MG63 (cell line): Measurements from ENCODE around the gene PDE4DIP. TPM values are rescaled to one million over a fixed set of nuclear protein-coding genes. Genes with fewer than 3 reads are reported as not detected.
"Not testable (repeated sequence)": the region's sequence is repeated elsewhere in the genome, so short reads cannot be mapped to it uniquely, and the experiment has no call there.

Experiments used
- DNase-seq: peaks from one replicate; pipeline ENCODE4 v3.0.0-alpha.2; 2020
- H3K27me3 ChIP-seq: fragments of 250-450 bp; sonication (Bioruptor Pico); 2 replicates; pipeline ENCODE4 v1.5.1; 2020; ENCODE audit warnings: mild to moderate bottlenecking, moderate library complexity
- H3K36me3 ChIP-seq: fragments of 250-450 bp; sonication (Bioruptor Pico); 2 replicates; pipeline ENCODE4 v1.5.1; 2020; ENCODE audit warnings: mild to moderate bottlenecking, moderate library complexity
- H3K4me3 ChIP-seq: fragments of 250-450 bp; sonication (Bioruptor Pico); 2 replicates; pipeline ENCODE4 v1.5.1; 2020; ENCODE audit warnings: mild to moderate bottlenecking, moderate library complexity
- H3K9me3 ChIP-seq: fragments of 250-450 bp; sonication (Bioruptor Pico); 2 replicates; pipeline ENCODE4 v1.5.1; 2020; ENCODE audit warnings: mild to moderate bottlenecking, moderate library complexity
- total RNA-seq: library from RNA; depleted of rRNA; stranded (reverse); fragments of >200 nt; shearing (Covaris generic); gene quantifications from 2 replicates; pipeline ENCODE4 v1.2.3, GENCODE V29; 2014; ENCODE audit warnings: low replicate concordance; rRNA removed

Gene PDE4DIP
- total RNA-seq, result 48.6 and 58.1 TPM in 2 replicates

DNA sequence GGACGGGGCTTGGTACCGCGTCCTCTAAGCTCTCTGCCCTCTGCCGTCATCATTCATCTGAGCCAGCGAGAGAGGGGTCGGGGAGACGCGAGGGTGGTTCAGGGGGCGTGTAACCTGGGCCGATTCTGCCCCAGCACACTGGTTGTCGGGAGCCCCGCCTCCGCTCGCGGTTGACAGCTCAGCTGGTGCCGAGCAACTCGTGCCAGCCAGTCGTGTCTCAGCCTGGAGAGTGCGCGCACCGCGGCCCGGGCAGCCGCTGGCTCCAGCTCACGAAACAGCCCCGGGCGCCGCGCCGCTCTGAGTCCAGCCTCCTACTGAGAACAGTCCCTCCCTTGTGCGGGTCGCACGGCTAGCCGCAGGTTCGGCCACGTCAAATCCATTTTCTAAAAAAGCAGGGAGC is at the start of gene PDE4DIP:
Gene PDE4DIP (plus strand): TSS at position 209 of the 400 bp plus-strand sequence. CDS start 347 bp downstream, outside the sequence.
- not testable (repeated sequence) for H3K36me3 ChIP-seq, H3K9me3 ChIP-seq, H3K4me3 ChIP-seq, H3K27me3 ChIP-seq
- DNase-seq, result peak; percentile 15

DNA sequence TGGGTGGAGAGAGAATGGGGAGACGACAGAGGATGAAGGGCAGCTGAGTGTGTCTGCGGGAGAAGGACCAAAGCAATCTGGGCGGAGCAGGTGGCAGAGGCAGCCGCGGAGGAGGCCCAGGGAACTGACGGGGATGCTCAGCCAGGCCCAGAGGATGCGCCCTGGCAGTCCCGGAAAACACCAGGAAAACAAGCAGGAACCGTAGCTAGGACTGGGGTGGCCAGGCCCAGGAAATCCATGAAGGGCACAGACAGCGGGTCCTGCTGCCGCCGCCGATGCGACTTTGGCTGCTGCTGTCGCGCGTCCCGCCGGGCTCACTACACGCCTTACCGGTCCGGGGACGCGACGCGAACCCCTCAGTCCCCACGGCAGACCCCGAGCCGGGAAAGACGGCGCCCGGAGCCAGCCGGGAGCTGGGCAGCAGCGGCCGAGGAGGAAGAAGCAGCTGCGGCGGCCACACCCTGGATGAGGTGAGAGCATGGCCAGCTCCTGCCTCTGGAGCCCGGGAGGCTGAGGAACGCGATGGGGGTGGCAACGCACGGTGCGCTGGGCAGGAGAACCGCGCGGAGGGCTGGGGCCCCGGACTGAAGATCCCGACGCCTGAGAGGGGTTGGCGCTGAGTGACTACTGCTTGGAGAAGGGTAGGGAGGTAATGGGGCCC is 35.8 kb upstream of the PDE4DIP start:
- H3K27me3 ChIP-seq, DNase-seq, H3K36me3 ChIP-seq, H3K4me3 ChIP-seq, H3K9me3 ChIP-seq: not testable (repeated sequence)

DNA sequence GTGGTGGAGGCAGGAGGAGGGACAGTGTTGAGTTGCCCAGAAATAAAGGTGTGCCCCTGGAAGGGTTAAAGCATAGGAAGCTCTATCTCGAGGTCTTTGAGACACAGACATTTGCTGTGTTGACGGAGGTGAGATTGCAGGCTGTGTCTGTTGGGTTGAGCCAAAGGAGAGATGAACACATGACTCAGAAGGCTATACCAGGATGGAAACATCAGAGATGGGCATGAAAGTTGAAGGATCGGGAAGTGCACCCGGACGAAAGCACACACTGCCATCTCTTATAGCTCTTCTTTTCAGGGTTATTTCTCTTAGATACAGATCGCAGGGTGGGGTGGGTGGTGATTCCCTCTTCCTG is 35.3 kb upstream of the PDE4DIP start:
- not testable (repeated sequence) for H3K9me3 ChIP-seq, DNase-seq, H3K4me3 ChIP-seq, H3K36me3 ChIP-seq, H3K27me3 ChIP-seq

DNA sequence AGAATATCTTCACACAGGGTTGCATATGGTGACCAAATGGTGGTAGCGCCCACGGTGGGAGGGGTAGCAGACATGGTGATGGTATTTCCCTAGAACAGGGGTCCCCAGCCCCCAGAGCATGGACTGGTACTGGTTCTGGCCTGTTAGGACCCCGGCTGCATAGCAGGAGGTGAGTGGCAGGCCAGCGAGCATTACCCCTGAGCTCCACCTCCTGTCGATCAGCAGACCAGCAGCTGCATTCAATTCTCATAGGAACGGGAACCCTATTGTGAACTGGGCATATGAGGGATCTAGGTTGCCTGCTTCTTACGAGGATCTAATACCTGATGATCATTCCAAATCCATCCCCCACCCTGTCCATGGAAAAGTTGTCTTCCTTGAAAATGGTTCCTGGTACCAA is 22.0 kb upstream of the PDE4DIP start:
- not testable (repeated sequence) for H3K36me3 ChIP-seq, H3K4me3 ChIP-seq, DNase-seq, H3K9me3 ChIP-seq, H3K27me3 ChIP-seq

DNA sequence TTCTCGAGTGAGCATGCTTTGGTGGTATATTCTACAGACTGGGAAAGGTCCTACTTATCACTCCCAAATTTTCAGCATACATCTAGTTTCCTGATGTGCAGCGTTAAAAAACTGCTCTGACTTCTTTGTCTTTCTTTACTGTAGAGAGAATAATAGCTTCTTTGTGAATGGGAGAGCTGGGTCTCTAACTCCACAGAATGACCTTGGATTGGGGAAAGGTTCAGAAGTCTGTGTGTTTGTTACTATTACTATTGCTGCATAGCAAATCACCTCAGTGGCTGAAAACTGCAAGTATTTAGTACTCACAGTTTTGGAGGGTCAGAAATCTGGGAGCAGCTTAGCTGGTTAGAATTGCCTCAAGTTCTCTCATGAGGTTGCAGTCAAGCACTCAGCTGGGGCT is 20.4 kb upstream of the PDE4DIP start:
- H3K4me3 ChIP-seq, H3K36me3 ChIP-seq, DNase-seq, H3K27me3 ChIP-seq, H3K9me3 ChIP-seq: not testable (repeated sequence)

DNA sequence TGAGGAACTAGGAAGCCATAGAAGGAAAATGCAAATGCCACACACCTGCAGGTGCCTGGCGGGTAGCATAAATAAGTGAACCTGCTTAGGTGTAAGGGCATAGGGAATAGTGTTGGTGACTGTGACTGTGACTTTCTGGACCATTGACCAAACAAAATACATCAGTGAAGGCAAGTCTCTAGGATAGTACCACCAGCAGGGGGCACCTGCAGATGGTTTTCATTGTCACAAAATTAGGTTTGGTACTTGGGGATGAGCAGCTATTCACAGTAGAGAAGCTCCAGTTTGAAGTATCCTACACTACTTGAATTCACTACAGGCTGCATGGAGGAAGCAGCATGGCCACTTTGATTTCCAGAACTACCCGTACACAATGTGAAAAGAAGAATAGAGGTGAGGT is 19.2 kb upstream of the PDE4DIP start:
- not testable (repeated sequence) for H3K27me3 ChIP-seq, DNase-seq, H3K4me3 ChIP-seq, H3K9me3 ChIP-seq, H3K36me3 ChIP-seq

DNA sequence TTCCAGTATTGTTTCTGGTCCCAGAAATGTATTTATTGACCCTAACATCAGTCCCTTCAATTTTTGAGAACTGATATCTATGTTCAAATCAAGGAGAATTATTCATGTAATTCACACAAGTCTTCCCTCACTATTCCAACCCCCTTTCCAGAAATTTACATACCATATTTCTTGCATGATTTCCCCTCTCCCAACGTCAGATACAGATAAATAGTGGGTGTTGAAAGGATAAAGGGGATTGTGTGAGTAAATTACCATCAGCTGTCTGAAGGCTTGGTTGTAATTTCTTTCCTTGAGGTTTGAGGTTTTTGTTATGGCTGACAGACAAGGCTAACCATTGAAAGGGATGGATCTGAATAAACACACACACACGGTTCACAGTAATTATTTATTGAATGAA is 15.7 kb upstream of the PDE4DIP start:
- not testable (repeated sequence) for H3K36me3 ChIP-seq, H3K4me3 ChIP-seq, H3K9me3 ChIP-seq, DNase-seq, H3K27me3 ChIP-seq

DNA sequence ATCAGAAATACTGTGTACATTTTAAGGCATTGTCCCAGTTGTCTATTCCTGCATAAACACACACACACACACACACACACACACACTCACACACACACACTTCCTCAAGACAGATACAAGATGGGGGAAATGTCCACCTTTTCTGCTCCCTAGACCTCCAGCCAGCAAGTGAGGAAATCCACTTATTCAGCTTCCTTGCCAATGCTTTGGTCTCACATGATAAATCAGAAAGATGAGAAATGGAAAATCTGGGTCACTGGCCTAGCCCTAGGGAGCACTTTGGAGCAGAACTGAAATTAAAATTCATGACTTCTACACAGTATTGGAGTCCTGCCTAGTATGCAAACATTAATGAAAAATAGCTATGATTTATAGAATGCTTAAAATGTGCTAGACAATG is 15.3 kb upstream of the PDE4DIP start:
- DNase-seq, H3K4me3 ChIP-seq, H3K36me3 ChIP-seq, H3K9me3 ChIP-seq, H3K27me3 ChIP-seq: not testable (repeated sequence)

DNA sequence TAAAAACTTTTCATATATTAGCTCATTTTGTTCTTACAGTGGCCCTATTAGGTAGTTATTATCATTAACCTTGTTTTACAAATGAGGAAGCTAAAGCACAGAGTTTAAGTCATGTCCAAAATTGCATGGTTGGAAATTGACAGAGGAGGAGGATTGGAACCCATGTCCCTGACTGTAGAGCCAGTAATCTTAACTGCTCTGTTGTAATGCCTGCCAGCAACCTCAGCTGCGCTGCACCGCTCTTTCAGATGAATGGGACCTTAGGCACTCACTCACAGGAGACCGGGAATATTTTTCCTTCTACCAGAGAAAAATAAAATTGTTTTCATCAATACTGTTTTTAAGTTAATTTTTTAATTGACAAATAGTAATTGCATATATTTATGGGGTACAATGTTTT is 14.9 kb upstream of the PDE4DIP start:
- not testable (repeated sequence) for H3K4me3 ChIP-seq, H3K27me3 ChIP-seq, H3K9me3 ChIP-seq, DNase-seq, H3K36me3 ChIP-seq

DNA sequence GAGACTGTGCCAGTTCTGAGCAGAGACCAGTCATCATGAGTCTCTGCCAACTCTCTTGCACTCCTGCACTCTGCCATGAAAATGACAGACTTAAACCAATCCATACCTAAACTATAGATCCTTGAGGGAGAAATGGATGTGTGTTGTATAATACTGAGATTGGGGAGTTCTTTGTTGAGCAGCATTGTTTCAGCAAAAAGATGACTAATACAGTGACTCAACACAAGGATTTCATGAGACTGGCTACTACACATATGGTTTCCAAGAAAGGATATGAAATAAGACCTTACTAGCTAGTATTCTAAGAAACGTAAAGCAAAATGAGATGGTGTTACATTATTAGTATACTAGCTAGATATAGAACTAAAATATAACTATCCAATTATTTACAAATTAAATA is 3.0 kb upstream of the PDE4DIP start:
- DNase-seq, H3K9me3 ChIP-seq, H3K36me3 ChIP-seq, H3K4me3 ChIP-seq, H3K27me3 ChIP-seq: not testable (repeated sequence)

DNA sequence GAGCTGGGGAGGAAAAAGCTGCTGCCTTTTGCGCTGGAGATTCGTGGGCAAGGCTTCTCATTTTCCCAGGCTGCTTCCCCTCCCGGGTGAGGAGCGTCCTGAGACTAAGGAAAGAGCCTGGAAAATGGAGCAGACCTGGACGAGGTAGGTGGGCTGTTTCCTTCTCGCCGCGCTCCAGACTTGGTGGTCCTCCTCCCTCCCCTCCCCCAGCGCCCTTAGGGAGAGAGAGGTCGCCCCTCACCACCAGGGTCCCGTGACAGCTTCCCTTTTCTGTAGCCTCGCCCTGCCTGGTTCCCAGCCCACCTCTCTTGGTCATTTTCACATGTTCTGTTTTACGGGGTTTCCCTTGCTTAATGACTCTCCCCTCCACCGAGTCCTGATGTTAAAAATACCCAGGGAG is 423 bp downstream of the PDE4DIP start:
- H3K9me3 ChIP-seq, H3K36me3 ChIP-seq, H3K27me3 ChIP-seq, DNase-seq, H3K4me3 ChIP-seq: not testable (repeated sequence)

DNA sequence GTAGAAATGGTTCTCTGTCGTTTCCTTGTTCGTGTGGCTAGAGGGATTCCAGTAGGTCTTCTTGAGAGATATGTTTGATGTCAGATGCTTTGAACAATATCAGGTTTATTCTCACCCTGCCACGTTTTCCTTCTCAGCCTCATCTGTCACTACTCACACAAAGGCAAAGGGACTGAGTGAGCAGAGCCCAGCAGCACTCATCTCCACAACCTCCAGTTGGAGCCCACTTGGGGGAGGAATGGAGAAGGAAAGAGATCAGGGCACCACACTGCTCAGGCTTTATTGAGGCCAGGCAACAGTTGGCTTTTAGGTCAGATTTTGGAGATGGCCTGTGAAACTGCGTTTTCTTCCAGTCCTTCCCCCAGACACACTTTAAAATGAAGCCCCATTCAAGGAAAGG is 840 bp downstream of the PDE4DIP start:
- not testable (repeated sequence) for H3K27me3 ChIP-seq, DNase-seq, H3K9me3 ChIP-seq

DNA sequence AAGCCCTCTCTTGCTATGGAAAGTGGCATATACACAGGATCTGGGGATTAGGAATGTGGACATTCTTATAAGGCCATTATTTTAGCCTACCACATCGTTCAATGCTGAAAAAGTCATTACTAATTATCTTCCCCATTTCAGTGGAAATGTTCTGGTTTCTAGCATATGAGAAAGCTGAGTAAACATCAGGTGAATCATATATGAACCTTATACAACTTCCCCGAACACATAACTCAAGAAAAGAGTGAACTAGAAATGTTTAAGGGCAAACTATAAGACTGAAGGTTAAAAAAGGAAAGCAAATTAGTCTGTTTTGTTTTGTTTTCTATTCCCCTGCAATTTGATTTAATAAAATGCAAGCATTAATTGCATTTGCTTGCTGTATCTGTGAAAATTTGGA is 6.1 kb downstream of the PDE4DIP start:
- not testable (repeated sequence) for H3K4me3 ChIP-seq, DNase-seq, H3K36me3 ChIP-seq, H3K9me3 ChIP-seq, H3K27me3 ChIP-seq

More for the DNA sequence above, 840 bp downstream of the PDE4DIP start:
- not testable (repeated sequence) for H3K4me3 ChIP-seq, H3K36me3 ChIP-seq

DNA sequence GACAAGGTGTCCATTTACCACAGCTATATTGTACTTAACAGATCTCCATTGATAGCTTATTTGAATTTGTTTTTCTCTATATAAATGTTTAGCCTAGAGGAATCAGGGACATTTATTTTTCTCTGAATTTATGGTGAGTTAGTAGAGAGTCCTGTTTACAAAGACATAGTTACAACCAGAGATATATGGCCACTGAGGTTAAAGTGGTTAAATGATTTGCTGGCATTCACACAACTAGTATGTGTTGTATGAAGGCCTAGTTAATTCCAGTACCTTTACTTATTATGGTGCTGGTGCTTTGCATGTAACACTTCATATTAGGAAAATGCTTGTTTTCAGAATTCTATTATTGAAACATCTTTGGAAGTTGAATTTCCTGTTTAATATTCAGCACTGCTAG is 6.6 kb downstream of the PDE4DIP start:
- not testable (repeated sequence) for H3K4me3 ChIP-seq, DNase-seq, H3K27me3 ChIP-seq, H3K36me3 ChIP-seq, H3K9me3 ChIP-seq

DNA sequence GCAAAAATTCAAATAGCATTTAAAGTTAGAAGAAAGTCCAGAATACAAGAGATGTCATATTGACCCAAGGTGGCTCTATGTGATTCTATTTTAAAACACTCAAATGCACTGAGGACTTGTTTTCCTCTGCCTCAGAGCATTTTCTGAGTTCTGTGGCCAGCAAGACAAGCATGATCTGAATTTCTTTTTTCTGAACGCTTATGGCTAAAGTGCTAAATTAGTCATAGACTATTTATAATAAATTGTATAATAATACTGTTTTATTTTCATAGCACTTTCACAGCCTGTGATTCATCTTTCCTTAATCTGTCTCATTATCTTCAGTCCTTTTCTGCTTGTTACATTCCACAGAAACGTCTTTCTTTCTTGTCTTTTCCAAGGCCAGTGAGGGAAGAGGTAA is 7.5 kb downstream of the PDE4DIP start:
- H3K4me3 ChIP-seq, H3K36me3 ChIP-seq, DNase-seq, H3K9me3 ChIP-seq, H3K27me3 ChIP-seq: not testable (repeated sequence)

DNA sequence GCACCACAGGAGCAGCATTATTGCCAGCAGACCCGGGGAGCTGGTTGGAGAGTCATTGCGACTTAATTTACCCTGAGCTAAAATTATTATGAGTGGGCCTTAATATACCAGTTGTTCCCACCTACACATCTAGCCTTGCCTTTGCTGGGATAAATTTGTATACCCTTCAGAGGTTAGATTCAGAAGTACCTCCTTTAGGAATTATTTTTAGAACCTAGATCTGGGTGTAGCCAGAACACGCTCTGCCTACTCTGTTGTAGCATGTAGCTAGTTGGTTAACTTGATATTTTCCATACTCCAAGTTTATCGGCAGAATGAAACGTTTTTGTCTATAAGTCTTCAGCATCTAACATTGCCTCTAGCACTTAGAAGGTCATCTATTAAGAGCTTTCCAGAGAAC is 9.1 kb downstream of the PDE4DIP start:
- H3K27me3 ChIP-seq, H3K9me3 ChIP-seq, DNase-seq, H3K36me3 ChIP-seq, H3K4me3 ChIP-seq: not testable (repeated sequence)

DNA sequence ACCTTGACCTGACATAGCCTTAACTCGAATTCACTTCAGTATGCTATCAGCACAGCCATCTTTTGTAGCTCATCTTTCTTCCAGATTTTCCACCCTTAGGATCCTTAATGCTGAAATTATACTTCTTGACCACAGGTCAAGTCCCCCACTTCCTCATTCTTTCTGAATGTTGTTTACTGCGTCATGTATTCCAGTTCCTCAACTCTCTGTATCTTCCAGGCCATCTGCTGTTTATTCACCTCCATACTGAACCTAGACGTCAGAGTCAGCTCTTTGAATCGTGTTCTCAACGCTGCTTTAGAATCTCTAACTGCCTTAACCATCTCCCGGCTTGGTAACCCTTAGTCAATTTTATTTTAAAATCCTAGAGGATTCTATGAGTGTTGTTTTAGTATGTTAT is 9.8 kb downstream of the PDE4DIP start:
- not testable (repeated sequence) for H3K36me3 ChIP-seq, H3K9me3 ChIP-seq, H3K27me3 ChIP-seq, H3K4me3 ChIP-seq, DNase-seq

DNA sequence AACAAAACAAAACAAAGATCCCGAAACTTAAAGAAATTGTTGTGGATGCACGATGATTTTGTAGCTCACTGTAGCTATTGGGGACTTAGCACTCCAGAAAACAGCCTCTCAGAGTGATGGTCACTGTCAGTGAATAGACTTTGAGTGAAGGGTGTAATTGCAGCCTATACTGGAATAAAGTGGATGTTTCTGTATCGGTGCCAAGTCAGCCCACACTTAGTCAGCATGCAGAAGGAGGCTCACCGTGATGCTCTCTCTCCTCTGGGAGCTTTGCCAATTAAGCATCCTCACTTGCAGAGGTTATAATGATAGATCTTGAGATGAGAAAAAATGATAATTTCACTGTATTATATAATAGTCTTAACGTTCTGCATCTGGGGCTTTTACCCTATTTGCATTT is 11.1 kb downstream of the PDE4DIP start:
- not testable (repeated sequence) for H3K4me3 ChIP-seq, H3K36me3 ChIP-seq, DNase-seq, H3K27me3 ChIP-seq, H3K9me3 ChIP-seq

DNA sequence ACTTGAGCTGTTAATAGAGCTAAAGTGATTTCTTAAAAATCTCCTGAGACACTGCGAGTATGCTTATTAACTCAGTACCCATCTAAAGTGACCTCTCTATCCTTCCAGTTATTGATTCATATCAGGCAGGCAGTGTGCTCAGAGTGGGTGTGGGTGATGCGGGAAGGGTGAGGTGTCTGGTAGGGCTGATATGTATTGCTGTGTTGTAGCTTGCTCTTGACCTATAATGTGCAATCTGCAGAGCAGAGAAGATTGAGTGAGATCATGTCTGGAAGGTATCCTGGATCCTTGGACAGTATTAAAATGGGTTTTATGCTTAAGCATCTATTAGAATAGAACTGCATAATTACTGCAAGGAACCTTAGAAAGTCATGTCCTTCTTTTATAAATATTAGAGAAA is 15.8 kb downstream of the PDE4DIP start:
- not testable (repeated sequence) for H3K9me3 ChIP-seq, H3K4me3 ChIP-seq, H3K36me3 ChIP-seq, H3K27me3 ChIP-seq, DNase-seq
